ENCODE results near the gene HIGD1B. TPM values are rescaled to one million over a fixed set of nuclear protein-coding genes. Genes with fewer than 3 reads are reported as not detected.
A peak's percentile ranks its signal among the peaks of the same experiment; 100 is the strongest.
"Not testable (repeated sequence)": the region's sequence is repeated elsewhere in the genome, so short reads cannot be mapped to it uniquely, and the experiment has no call there.

Gene HIGD1B
- total RNA-seq, 3 donors from 2014 or later (not counting 1 experiment from before 2014, with no cell fraction given), result not detected

DNA sequence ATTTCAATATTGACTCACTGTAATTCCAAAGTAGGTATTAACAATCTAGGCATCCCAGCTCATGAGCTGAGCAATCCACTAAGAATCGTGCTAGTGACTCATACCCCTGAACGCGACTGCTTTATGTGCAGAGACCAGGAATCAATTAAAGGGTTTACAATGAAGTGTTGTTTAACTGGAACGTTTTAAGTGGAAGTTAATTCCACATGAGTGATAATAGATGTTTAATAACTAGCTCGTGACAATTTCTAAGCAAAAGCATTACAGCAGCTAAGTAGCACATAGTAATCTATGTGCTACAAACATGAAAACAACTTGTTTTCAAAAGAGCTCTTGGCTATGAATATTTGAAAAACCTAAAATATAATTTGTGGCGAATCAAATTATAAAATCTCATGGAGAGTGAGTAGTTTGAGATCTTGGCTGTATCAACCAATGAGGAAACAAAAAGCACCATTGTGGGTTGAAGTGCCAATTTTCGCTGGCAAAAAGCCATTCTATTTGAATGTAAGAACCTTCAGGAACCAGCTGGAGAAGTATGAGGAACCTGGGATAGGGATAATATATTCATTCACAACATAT, 27.0 kb upstream of the HIGD1B start:
- TF ChIP-seq CTCF (IDR thresholded peaks at IDR 0.05), result no peak
- no peaks in the 10 kb centered on the region for H3K27me3 ChIP-seq (ENCODE audit: control insufficient read depth, insufficient read depth, low read length)
- no peak overlapping the region for H3K4me3 ChIP-seq (ENCODE audit: low read length)
- ATAC-seq (no peak), DNase-seq (no peak)
- Mint-ChIP-seq H3K27me3 (ENCODE audit: low read depth in 2 of 2) (peaks cover 0 to 4% of the 10 kb centered on the region in 2 donors), H3K4me1 (no peaks in the 10 kb centered on the region), H3K36me3 (no peaks in the 10 kb centered on the region), H3K4me3 (no peak overlapping the region), H3K27ac (no peak overlapping the region), H3K9me3 (no peaks in the 10 kb centered on the region)
- intact Hi-C loops (cut with micrococcal nuclease), result no loop called here
- H3K27ac ChIP-seq (ENCODE audit: low read length), result no peak overlapping the region
- no peaks in the 10 kb centered on the region for H3K36me3 ChIP-seq (ENCODE audit: control insufficient read depth, insufficient read depth, low read length)
- no peaks in the 10 kb centered on the region for H3K4me1 ChIP-seq (ENCODE audit: control insufficient read depth, insufficient read depth, low read length)
- 88% methylated on average over 7 of the region's 7 CpGs for WGBS (ENCODE audit: insufficient coverage)
- no peaks in the 10 kb centered on the region for H3K9me3 ChIP-seq (ENCODE audit: control insufficient read depth, insufficient read depth, low read length)

- peaks cover 9 to 10% of the 10 kb centered on the region in 2 donors for H3K4me1 Mint-ChIP-seq
- H3K9me3 Mint-ChIP-seq; intact Hi-C loops (cut with micrococcal nuclease); H3K9me3 ChIP-seq (ENCODE audit: control insufficient read depth, insufficient read depth, low read length); H3K4me1 ChIP-seq (ENCODE audit: control insufficient read depth, insufficient read depth, low read length); H3K36me3 Mint-ChIP-seq; ATAC-seq; H3K27ac ChIP-seq (ENCODE audit: low read length); H3K4me3 ChIP-seq (ENCODE audit: low read length); DNase-seq; H3K4me3 Mint-ChIP-seq; H3K36me3 ChIP-seq (ENCODE audit: control insufficient read depth, insufficient read depth, low read length); H3K27ac Mint-ChIP-seq: not testable (repeated sequence)
- peaks cover 21% of the 10 kb centered on the region for H3K27me3 ChIP-seq (ENCODE audit: control insufficient read depth, insufficient read depth, low read length)
- peaks cover 25 to 26% of the 10 kb centered on the region in 2 donors for H3K27me3 Mint-ChIP-seq (ENCODE audit: low read depth in 2 of 2)
- WGBS (ENCODE audit: insufficient coverage), result 98% methylated on average over 9 of the region's 9 CpGs
These were observed 22.4 kb upstream of the HIGD1B start for GRCh38 chr17:44825236-44825635.

DNA sequence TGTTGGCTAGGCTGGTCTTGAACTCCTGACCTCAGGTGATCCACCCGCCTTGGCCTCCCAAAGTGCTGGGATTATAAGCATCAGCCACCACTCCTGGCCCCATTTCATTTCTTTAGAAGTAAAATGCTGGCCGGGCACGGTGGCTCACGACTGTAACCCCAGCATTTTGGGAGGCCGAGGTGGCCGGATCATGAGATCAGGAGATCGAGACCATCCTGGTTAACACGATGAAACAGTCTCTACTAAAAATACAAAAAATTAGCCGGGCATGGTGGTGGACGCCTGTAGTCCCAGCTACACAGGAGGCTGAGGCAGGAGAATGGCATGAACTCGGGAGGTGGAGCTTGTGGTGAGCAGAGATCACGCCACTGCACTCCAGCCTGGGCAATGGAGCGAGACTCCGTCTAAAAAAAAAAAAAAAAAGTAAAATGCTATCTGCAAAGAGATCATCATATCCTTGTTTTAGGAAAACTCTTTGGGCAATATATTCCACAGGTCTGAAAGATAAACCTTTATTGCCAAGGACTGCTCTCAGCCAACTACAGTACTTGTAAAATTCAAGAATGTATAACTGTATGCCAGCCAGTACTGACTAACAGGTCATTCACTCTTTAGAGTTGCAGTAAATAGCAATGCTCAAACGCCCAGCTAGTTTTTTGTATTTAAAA, 21.4 kb upstream of the HIGD1B start:
- 89% methylated on average over 13 of the region's 15 CpGs for WGBS (ENCODE audit: insufficient coverage)
- DNase-seq, result no peak
- intact Hi-C loops (cut with micrococcal nuclease), result no loop called here
- peaks cover 25 to 27% of the 10 kb centered on the region in 2 donors for H3K27me3 Mint-ChIP-seq (ENCODE audit: low read depth in 2 of 2)
- peaks cover 9 to 16% of the 10 kb centered on the region in 2 donors for H3K4me1 Mint-ChIP-seq
- Histone ChIP-seq H3K27me3 (ENCODE audit: control insufficient read depth, insufficient read depth, low read length) (peaks cover 31% of the 10 kb centered on the region), H3K27ac (ENCODE audit: low read length) (no peak overlapping the region), H3K36me3 (ENCODE audit: control insufficient read depth, insufficient read depth, low read length) (no peaks in the 10 kb centered on the region), H3K4me3 (ENCODE audit: low read length) (no peak overlapping the region), H3K9me3 (ENCODE audit: control insufficient read depth, insufficient read depth, low read length) (no peaks in the 10 kb centered on the region), H3K4me1 (ENCODE audit: control insufficient read depth, insufficient read depth, low read length) (peaks cover 10% of the 10 kb centered on the region)
- ATAC-seq, result no peak
- H3K9me3 Mint-ChIP-seq, result no peaks in the 10 kb centered on the region
- H3K36me3 Mint-ChIP-seq, result no peaks in the 10 kb centered on the region
- H3K27ac Mint-ChIP-seq, result no peak overlapping the region
- TF ChIP-seq CTCF (IDR thresholded peaks at IDR 0.05), result no peak
- H3K4me3 Mint-ChIP-seq, result no peak overlapping the region

GRCh38 chr17:44827863-44828262, 19.8 kb upstream of the HIGD1B start:
- TF ChIP-seq CTCF (IDR thresholded peaks at IDR 0.05), result no peak
- Mint-ChIP-seq H3K9me3 (no peaks in the 10 kb centered on the region), H3K27me3 (ENCODE audit: low read depth in 2 of 2) (peaks cover 30 to 34% of the 10 kb centered on the region in 2 donors), H3K4me3 (peak overlapping the region; percentile 60), H3K36me3 (no peaks in the 10 kb centered on the region), H3K27ac (no peak overlapping the region), H3K4me1 (peaks cover 9 to 16% of the 10 kb centered on the region in 2 donors)
- Histone ChIP-seq H3K27me3 (ENCODE audit: control insufficient read depth, insufficient read depth, low read length) (peaks cover 39% of the 10 kb centered on the region), H3K36me3 (ENCODE audit: control insufficient read depth, insufficient read depth, low read length) (no peaks in the 10 kb centered on the region), H3K4me3 (ENCODE audit: low read length) (no peak overlapping the region), H3K9me3 (ENCODE audit: control insufficient read depth, insufficient read depth, low read length) (no peaks in the 10 kb centered on the region), H3K4me1 (ENCODE audit: control insufficient read depth, insufficient read depth, low read length) (peaks cover 10% of the 10 kb centered on the region), H3K27ac (ENCODE audit: low read length) (no peak overlapping the region)
- WGBS (ENCODE audit: insufficient coverage), result no CpG with 5 or more reads among the region's 1 CpG
- ATAC-seq (no peak), DNase-seq (no peak)
- intact Hi-C loops (cut with micrococcal nuclease), result no loop called here
